SU-DHL-6 (cell line): Measurements from ENCODE around the gene MIGA2.

ENCODE experiments used
- H2AFZ ChIP-seq: fragments of 200-600 bp; sonication (generic); 2 replicates; pipeline ENCODE4 v1.6.1; 2014; ENCODE audit warnings: low read depth, mild to moderate bottlenecking, moderate library complexity, mixed read lengths, antibody characterized with exemption, low read length; ENCODE audit not compliant: severe bottlenecking
- H3F3A ChIP-seq: fragments of 200-600 bp; shearing (Covaris generic); 2 replicates; pipeline ENCODE4 v1.6.0; 2016; ENCODE audit warnings: antibody characterized with exemption, mild to moderate bottlenecking; ENCODE audit not compliant: insufficient read depth
- H3K27ac ChIP-seq: fragments of 200-600 bp; sonication (generic); 2 replicates; pipeline ENCODE4 v1.5.1; 2016; ENCODE audit warnings: low read depth, mild to moderate bottlenecking, low read length, moderate library complexity, mixed read lengths
- H3K27me3 ChIP-seq: fragments of 200-600 bp; sonication (generic), shearing (Covaris generic); 2 replicates; pipeline ENCODE4 v1.6.0; 2014; ENCODE audit warnings: mild to moderate bottlenecking, low read length
- H3K36me3 ChIP-seq: fragments of 200-600 bp; sonication (generic); 2 replicates; pipeline ENCODE4 v1.6.1; 2014; ENCODE audit warnings: mild to moderate bottlenecking, low read length, mixed read lengths
- H3K4me2 ChIP-seq: fragments of 300-600, 200-600 bp; shearing (Covaris generic), sonication (generic); 2 replicates; pipeline ENCODE4 v1.6.0; 2014; ENCODE audit warnings: low read length, low read depth, mild to moderate bottlenecking; ENCODE audit not compliant: poor library complexity, severe bottlenecking
- H3K4me3 ChIP-seq: fragments of 200-600 bp; sonication (generic); 2 replicates; pipeline ENCODE4 v1.5.1; 2014; ENCODE audit warnings: antibody characterized with exemption, low read length, mild to moderate bottlenecking, mixed read lengths; ENCODE audit not compliant: insufficient read depth, poor library complexity, severe bottlenecking
- H3K79me2 ChIP-seq: fragments of 200-600 bp; sonication (generic); 2 replicates; pipeline ENCODE4 v1.6.1; 2014; ENCODE audit warnings: mild to moderate bottlenecking, low read length, moderate library complexity; ENCODE audit not compliant: insufficient read depth
- H3K9ac ChIP-seq: fragments of 200-600 bp; sonication (generic); 2 replicates; pipeline ENCODE4 v1.7.0; 2014; ENCODE audit warnings: mild to moderate bottlenecking, low read length
- H3K9me2 ChIP-seq: fragments of 200-600 bp; sonication (generic); replicated peaks from 2 replicates; pipeline ENCODE4 v1.6.1; 2014; ENCODE audit warnings: low read length; ENCODE audit not compliant: insufficient read depth
- H3K9me3 ChIP-seq: fragments of 200-600 bp; sonication (generic); 2 replicates; pipeline ENCODE4 v1.6.1; 2014; ENCODE audit warnings: low read length, mixed read lengths; ENCODE audit not compliant: insufficient read depth
- H4K20me1 ChIP-seq: fragments of 200-600 bp; sonication (generic); 2 replicates; pipeline ENCODE4 v1.6.1; 2014; ENCODE audit warnings: low read depth, mild to moderate bottlenecking, antibody characterized with exemption, low read length, moderate library complexity, mixed read lengths
- CTCF ChIP-seq: fragments of 200-600 bp; sonication (generic); IDR thresholded peaks from one replicate; pipeline ENCODE4 v1.5.1; 2017; ENCODE audit warnings: antibody characterized with exemption, mild to moderate bottlenecking, low read length, moderate library complexity; ENCODE audit not compliant: insufficient read depth, poor library complexity, severe bottlenecking
- EZH2phosphoT487 ChIP-seq: fragments of 200-600 bp; sonication (generic), shearing (Covaris generic); conservative IDR thresholded peaks from 2 replicates; pipeline ENCODE4 v1.6.1; 2018; ENCODE audit warnings: mild to moderate bottlenecking, antibody characterized with exemption, low read length, moderate library complexity, mixed read lengths

Gene MIGA2

GRCh38 chr9:129013674-129014073 is 22.8 kb upstream of the MIGA2 start:
- no peaks in the 10 kb centered on the region for H3K27me3 ChIP-seq
- H3K4me2 ChIP-seq = no peak overlapping the region
- TF ChIP-seq EZH2phosphoT487 = no peak
- no peak for TF ChIP-seq CTCF
- no peak overlapping the region for H2AFZ ChIP-seq
- H3F3A ChIP-seq = no peaks in the 10 kb centered on the region
- H3K4me3 ChIP-seq = no peak overlapping the region
- no peaks in the 10 kb centered on the region for H3K9me3 ChIP-seq
- H3K9me2 ChIP-seq = no peaks in the 10 kb centered on the region
- H3K27ac ChIP-seq = no peak overlapping the region
- no peak overlapping the region for H3K9ac ChIP-seq
- H3K36me3 ChIP-seq = no peaks in the 10 kb centered on the region
- no peaks in the 10 kb centered on the region for H3K79me2 ChIP-seq
- H4K20me1 ChIP-seq = no peaks in the 10 kb centered on the region

GRCh38 chr9:129014124-129014523 is 22.3 kb upstream of the MIGA2 start:
- Histone ChIP-seq H3K4me3 (no peak overlapping the region), H2AFZ (no peak overlapping the region), H3K27ac (no peak overlapping the region), H3K9me3 (no peaks in the 10 kb centered on the region), H3F3A (no peaks in the 10 kb centered on the region), H4K20me1 (no peaks in the 10 kb centered on the region), H3K36me3 (no peaks in the 10 kb centered on the region), H3K79me2 (no peaks in the 10 kb centered on the region), H3K27me3 (no peaks in the 10 kb centered on the region), H3K9me2 (no peaks in the 10 kb centered on the region), H3K4me2 (no peak overlapping the region), H3K9ac (no peak overlapping the region)
- no peak for TF ChIP-seq CTCF
- no peak for TF ChIP-seq EZH2phosphoT487

- H3K79me2 ChIP-seq = no peaks in the 10 kb centered on the region
- H3K36me3 ChIP-seq = no peaks in the 10 kb centered on the region
- H3K27me3 ChIP-seq = no peaks in the 10 kb centered on the region
- no peak overlapping the region for H3K4me2 ChIP-seq
- no peak overlapping the region for H3K27ac ChIP-seq
- no peak overlapping the region for H3K4me3 ChIP-seq
- no peaks in the 10 kb centered on the region for H3K9me3 ChIP-seq
- H3K9me2 ChIP-seq = no peaks in the 10 kb centered on the region
- no peak overlapping the region for H2AFZ ChIP-seq
- TF ChIP-seq EZH2phosphoT487 = no peak
- TF ChIP-seq CTCF = no peak
- no peaks in the 10 kb centered on the region for H3F3A ChIP-seq
- no peak overlapping the region for H3K9ac ChIP-seq
- no peaks in the 10 kb centered on the region for H4K20me1 ChIP-seq
These were observed 21.8 kb upstream of the MIGA2 start for GRCh38 chr9:129014608-129015007.

- no peak overlapping the region for H3K4me2 ChIP-seq
- H3K9me3 ChIP-seq = no peaks in the 10 kb centered on the region
- no peaks in the 10 kb centered on the region for H3K36me3 ChIP-seq
- no peaks in the 10 kb centered on the region for H3K9me2 ChIP-seq
- no peak overlapping the region for H3K27ac ChIP-seq
- peaks cover 33% of the 10 kb centered on the region for H3K79me2 ChIP-seq
- H4K20me1 ChIP-seq = no peaks in the 10 kb centered on the region
- no peak overlapping the region for H2AFZ ChIP-seq
- H3F3A ChIP-seq = no peaks in the 10 kb centered on the region
- TF ChIP-seq EZH2phosphoT487 (no peak), CTCF (no peak)
- H3K4me3 ChIP-seq = no peak overlapping the region
- no peak overlapping the region for H3K9ac ChIP-seq
- H3K27me3 ChIP-seq = no peaks in the 10 kb centered on the region
These were observed 15.3 kb upstream of the MIGA2 start for GRCh38 chr9:129021091-129021490.
